ENCODE data around the gene KCNK16.
"Not testable (repeated sequence)": the region's sequence is repeated elsewhere in the genome, so short reads cannot be mapped to it uniquely, and the experiment has no call there.

KCNK16 gene

GRCh38 chr6:39304951-39305350 lies 17.6 kb downstream of the KCNK16 start:
- no peak for DNase-seq

- DNase-seq = no peak
Measured at GRCh38 chr6:39303425-39304153, 18.9 kb downstream of the KCNK16 start.

- peak; percentile 93 to 94 for DNase-seq
Measured at GRCh38 chr6:39302669-39303424, 19.7 kb downstream of the KCNK16 start.

GRCh38 chr6:39302011-39302410 lies 20.5 kb downstream of the KCNK16 start:
- no peak for DNase-seq

- no peak for DNase-seq
Measured at GRCh38 chr6:39301606-39302005, 20.9 kb downstream of the KCNK16 start.

GRCh38 chr6:39300739-39301138 lies 21.8 kb downstream of the KCNK16 start:
- DNase-seq = no peak

- no peak for DNase-seq
Measured at GRCh38 chr6:39298061-39298460, 24.4 kb downstream of the KCNK16 start.

- DNase-seq = no peak
Measured at GRCh38 chr6:39296745-39297640, 25.5 kb downstream of the KCNK16 start.

- no peak for DNase-seq
Measured at GRCh38 chr6:39295611-39296011, 26.9 kb downstream of the KCNK16 start.

- no peak for DNase-seq
Measured at GRCh38 chr6:39294899-39295298, 27.6 kb downstream of the KCNK16 start.

GRCh38 chr6:39294133-39294532 lies 28.4 kb downstream of the KCNK16 start:
- DNase-seq = no peak

GRCh38 chr6:39292637-39293036 lies 29.9 kb downstream of the KCNK16 start:
- DNase-seq = no peak

- DNase-seq = no peak
Measured at GRCh38 chr6:39289490-39289889, 33.0 kb downstream of the KCNK16 start.

GRCh38 chr6:39287601-39288000 lies 34.9 kb downstream of the KCNK16 start:
- no peak for DNase-seq

GRCh38 chr6:39286596-39286995 lies 35.9 kb downstream of the KCNK16 start:
- DNase-seq = not testable (repeated sequence)

- DNase-seq = no peak
Measured at GRCh38 chr6:39282774-39283173, 39.7 kb downstream of the KCNK16 start.

- no peak for DNase-seq
Measured at GRCh38 chr6:39281312-39281980, 41.1 kb downstream of the KCNK16 start.

- DNase-seq = no peak
Measured at GRCh38 chr6:39280247-39280731, 42.2 kb downstream of the KCNK16 start.

GRCh38 chr6:39279539-39279938 lies 43.0 kb downstream of the KCNK16 start:
- no peak for DNase-seq

GRCh38 chr6:39276379-39276995 lies 46.0 kb downstream of the KCNK16 start:
- no peak for DNase-seq

- DNase-seq = no peak
Measured at GRCh38 chr6:39274903-39275302, 47.6 kb downstream of the KCNK16 start.

- DNase-seq = no peak
Measured at GRCh38 chr6:39274471-39274870, 48.0 kb downstream of the KCNK16 start.
